ENCODE results near the gene TSEN54. TPM values are rescaled to one million over a fixed set of nuclear protein-coding genes. Genes with fewer than 3 reads are reported as not detected.

Gene TSEN54
- total RNA-seq, 4 donors from 2014 or later = 15.8 to 26.5 (median 17.1) TPM

GRCh38 chr17:75473246-75473645 lies 43.1 kb upstream of the TSEN54 start:
- Histone ChIP-seq H3K27ac (peak overlapping the region in 3 of 4 donors; percentile 33 to 74 (median 41)), H3K4me3 (no peak overlapping the region), H3K9me3 (no peaks in the 10 kb centered on the region), H3K27me3 (no peaks in the 10 kb centered on the region), H3K36me3 (peaks cover 0 to 21% of the 10 kb centered on the region in 2 donors), H3K4me1 (peaks cover 3 to 65% (median 31%) of the 10 kb centered on the region in 3 donors)
- WGBS, 2 donors (ENCODE audit: low coverage in 1 of 2) = 88% methylated on average over 1 of the region's 2 CpGs; no CpG with 5 or more reads in 1 of the 2 donors
- TF ChIP-seq EP300 (IDR thresholded peaks at IDR 0.05) (no peak), POLR2AphosphoS5 (IDR thresholded peaks at IDR 0.05) (no peak), POLR2A (IDR thresholded peaks at IDR 0.05) (no peak)
- TF ChIP-seq, protein P1, sequence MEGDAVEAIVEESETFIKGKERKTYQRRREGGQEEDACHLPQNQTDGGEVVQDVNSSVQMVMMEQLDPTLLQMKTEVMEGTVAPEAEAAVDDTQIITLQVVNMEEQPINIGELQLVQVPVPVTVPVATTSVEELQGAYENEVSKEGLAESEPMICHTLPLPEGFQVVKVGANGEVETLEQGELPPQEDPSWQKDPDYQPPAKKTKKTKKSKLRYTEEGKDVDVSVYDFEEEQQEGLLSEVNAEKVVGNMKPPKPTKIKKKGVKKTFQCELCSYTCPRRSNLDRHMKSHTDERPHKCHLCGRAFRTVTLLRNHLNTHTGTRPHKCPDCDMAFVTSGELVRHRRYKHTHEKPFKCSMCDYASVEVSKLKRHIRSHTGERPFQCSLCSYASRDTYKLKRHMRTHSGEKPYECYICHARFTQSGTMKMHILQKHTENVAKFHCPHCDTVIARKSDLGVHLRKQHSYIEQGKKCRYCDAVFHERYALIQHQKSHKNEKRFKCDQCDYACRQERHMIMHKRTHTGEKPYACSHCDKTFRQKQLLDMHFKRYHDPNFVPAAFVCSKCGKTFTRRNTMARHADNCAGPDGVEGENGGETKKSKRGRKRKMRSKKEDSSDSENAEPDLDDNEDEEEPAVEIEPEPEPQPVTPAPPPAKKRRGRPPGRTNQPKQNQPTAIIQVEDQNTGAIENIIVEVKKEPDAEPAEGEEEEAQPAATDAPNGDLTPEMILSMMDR (IDR thresholded peaks at IDR 0.05) = no peak
- no peak for ATAC-seq

DNA sequence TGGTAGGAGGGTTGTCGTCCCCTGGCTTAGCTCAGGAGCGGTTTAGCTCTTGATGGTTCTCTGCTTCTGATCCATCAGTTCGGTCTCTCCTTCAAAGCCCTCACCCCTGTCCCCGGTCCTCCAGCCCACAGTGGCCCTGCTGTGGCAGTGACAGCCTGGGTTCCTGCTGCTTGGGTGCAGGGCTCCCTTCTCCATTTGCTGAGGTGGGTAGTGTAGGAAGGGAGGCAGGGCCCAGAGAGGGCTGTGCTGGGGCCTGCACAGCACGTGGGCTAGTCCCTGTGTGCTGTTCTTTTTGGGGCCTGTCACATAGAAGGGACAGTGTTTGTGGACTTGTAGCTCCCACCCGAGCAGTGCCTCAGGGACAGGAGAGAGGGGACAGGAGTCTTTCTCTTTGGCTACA lies 41.6 kb upstream of the TSEN54 start:
- H3K9me3 ChIP-seq = no peaks in the 10 kb centered on the region
- TF ChIP-seq, protein P1 (IDR thresholded peaks at IDR 0.05) = no peak
- TF ChIP-seq EP300 (IDR thresholded peaks at IDR 0.05) = no peak
- no peak for TF ChIP-seq POLR2AphosphoS5 (IDR thresholded peaks at IDR 0.05)
- no peak for TF ChIP-seq POLR2A (IDR thresholded peaks at IDR 0.05)
- no peak overlapping the region for H3K4me3 ChIP-seq
- WGBS, 2 donors (ENCODE audit: low coverage in 1 of 2) = 91 to 100% methylated on average over 3 to 4 of the region's 6 CpGs
- H3K36me3 ChIP-seq = peaks cover 0 to 21% of the 10 kb centered on the region in 2 donors
- H3K4me1 ChIP-seq = peaks cover 3 to 64% (median 31%) of the 10 kb centered on the region in 3 donors
- H3K27me3 ChIP-seq = no peaks in the 10 kb centered on the region
- ATAC-seq = no peak
- peak overlapping the region in 3 of 4 donors; percentile 65 to 75 (median 74) for H3K27ac ChIP-seq

DNA sequence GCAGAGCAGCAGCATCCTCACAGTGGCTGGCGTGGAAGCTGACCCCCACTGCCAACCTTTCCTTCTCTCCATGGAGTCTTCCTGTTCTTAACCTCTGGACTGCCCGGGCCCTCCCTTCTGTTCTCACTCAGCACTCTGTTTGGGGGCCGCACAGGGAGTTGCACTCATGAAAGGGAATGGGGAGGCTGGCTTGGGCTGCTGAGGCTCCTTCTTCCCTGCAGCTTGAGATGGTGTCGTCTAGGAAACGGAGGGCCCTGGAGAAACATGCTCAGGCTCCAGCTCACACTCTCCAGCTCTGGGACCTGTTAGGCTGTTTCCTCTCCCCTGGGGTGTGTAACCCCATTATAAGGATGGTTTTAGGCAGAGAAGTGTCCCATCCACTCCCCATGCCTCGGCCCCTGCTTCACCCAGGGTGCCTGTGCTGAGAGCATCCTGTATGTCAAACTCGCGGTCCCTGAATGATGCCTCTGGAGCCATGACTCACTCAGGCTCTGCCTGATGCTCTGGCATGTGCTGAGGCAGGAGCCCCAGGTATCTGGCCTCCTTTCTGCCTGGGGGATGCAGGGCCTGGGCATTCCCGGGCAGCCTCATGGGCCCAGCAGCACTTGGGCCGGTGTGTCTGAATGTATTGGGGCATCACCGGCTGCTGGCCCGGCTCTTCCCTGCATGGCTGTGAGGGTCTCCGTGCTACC lies 41.0 kb upstream of the TSEN54 start:
- Histone ChIP-seq H3K27ac (peak overlapping the region in 3 of 4 donors; percentile 65 to 75 (median 74)), H3K4me3 (no peak overlapping the region), H3K27me3 (no peaks in the 10 kb centered on the region), H3K36me3 (peaks cover 0 to 21% of the 10 kb centered on the region in 2 donors), H3K4me1 (peaks cover 3 to 66% (median 31%) of the 10 kb centered on the region in 3 donors), H3K9me3 (no peaks in the 10 kb centered on the region)
- TF ChIP-seq EP300 (IDR thresholded peaks at IDR 0.05) (no peak), POLR2A (IDR thresholded peaks at IDR 0.05) (no peak), POLR2AphosphoS5 (IDR thresholded peaks at IDR 0.05) (no peak)
- TF ChIP-seq, protein P1 (IDR thresholded peaks at IDR 0.05) = no peak
- no CpG with 5 or more reads among the region's 13 CpGs for WGBS, 2 donors (ENCODE audit: low coverage in 1 of 2)
- no peak for ATAC-seq

- peaks cover 3 to 72% (median 31%) of the 10 kb centered on the region in 3 donors for H3K4me1 ChIP-seq
Measured at GRCh38 chr17:75475851-75476250, 40.5 kb upstream of the TSEN54 start.

More at GRCh38 chr17:75475851-75476250, 40.5 kb upstream of the TSEN54 start:
- Histone ChIP-seq H3K36me3 (peaks cover 0 to 21% of the 10 kb centered on the region in 2 donors), H3K27ac (peak overlapping the region in 3 of 4 donors; percentile 65 to 75 (median 74)), H3K4me3 (peak overlapping the region in 1 of 2 donors; percentile 8), H3K27me3 (no peaks in the 10 kb centered on the region), H3K9me3 (no peaks in the 10 kb centered on the region)
- 25% methylated on average over 2 of the region's 3 CpGs; no CpG with 5 or more reads in 1 of the 2 donors for WGBS, 2 donors (ENCODE audit: low coverage in 1 of 2)
- TF ChIP-seq POLR2A (IDR thresholded peaks at IDR 0.05) = no peak
- TF ChIP-seq, protein P1 (IDR thresholded peaks at IDR 0.05) = no peak
- TF ChIP-seq EP300 (IDR thresholded peaks at IDR 0.05) = no peak
- TF ChIP-seq POLR2AphosphoS5 (IDR thresholded peaks at IDR 0.05) = no peak
- ATAC-seq = no peak
